HL-60 (cell line): ENCODE data around the gene KRTAP9-4.
"Not testable (repeated sequence)": the region's sequence is repeated elsewhere in the genome, so short reads cannot be mapped to it uniquely, and the experiment has no call there.

Experiments
- DNase-seq, 2 experiments: peaks; one replicate each; pipeline ENCODE4 v3.0.0-alpha.2; 2010 to 2020; ENCODE audit warnings: low read depth in 1 of 2, low spot score in 1 of 2
- H3K27ac ChIP-seq: fragments of 250-450 bp; sonication (Bioruptor Pico); replicated peaks from 2 replicates; pipeline ENCODE4 v1.5.1; 2020; ENCODE audit warnings: mild to moderate bottlenecking, moderate library complexity
- H3K27me3 ChIP-seq: fragments of 250-450 bp; sonication (Bioruptor Pico); 2 replicates; pipeline ENCODE4 v1.5.1; 2021; ENCODE audit warnings: mild to moderate bottlenecking, moderate library complexity; ENCODE audit not compliant: insufficient read depth, poor library complexity, severe bottlenecking
- H3K4me3 ChIP-seq: replicated peaks from 2 replicates; pipeline ENCODE4 v1.5.1; 2011; ENCODE audit warnings: mild to moderate bottlenecking, control low read depth, low read length; ENCODE audit not compliant: insufficient read depth
- GABPA ChIP-seq: IDR thresholded peaks from 2 replicates; pipeline ENCODE4 v1.6.1; 2012; ENCODE audit warnings: low read depth
- POLR2AphosphoS5 ChIP-seq: IDR thresholded peaks from 2 replicates; pipeline ENCODE4 v1.6.1; 2012; ENCODE audit warnings: low read depth
- REST ChIP-seq: IDR thresholded peaks from 2 replicates; pipeline ENCODE4 v1.6.1; 2012; ENCODE audit warnings: low read depth; ENCODE audit not compliant: insufficient replicate concordance
- SPI1 ChIP-seq: IDR thresholded peaks from 2 replicates; pipeline ENCODE4 v1.6.1; 2012; ENCODE audit warnings: low read depth, mild to moderate bottlenecking, borderline replicate concordance
- TF ChIP-seq, protein P1 (sequence below): IDR thresholded peaks from one replicate; pipeline ENCODE4 v1.5.1; 2011; ENCODE audit warnings: low read length, control low read depth, inconsistent platforms; ENCODE audit not compliant: insufficient read depth

The KRTAP9-4 gene

GRCh38 chr17:41231731-41232130 is 17.8 kb upstream of the KRTAP9-4 start:
- TF ChIP-seq POLR2AphosphoS5: no peak
- no peak for TF ChIP-seq REST
- TF ChIP-seq GABPA: no peak
- TF ChIP-seq, protein P1, sequence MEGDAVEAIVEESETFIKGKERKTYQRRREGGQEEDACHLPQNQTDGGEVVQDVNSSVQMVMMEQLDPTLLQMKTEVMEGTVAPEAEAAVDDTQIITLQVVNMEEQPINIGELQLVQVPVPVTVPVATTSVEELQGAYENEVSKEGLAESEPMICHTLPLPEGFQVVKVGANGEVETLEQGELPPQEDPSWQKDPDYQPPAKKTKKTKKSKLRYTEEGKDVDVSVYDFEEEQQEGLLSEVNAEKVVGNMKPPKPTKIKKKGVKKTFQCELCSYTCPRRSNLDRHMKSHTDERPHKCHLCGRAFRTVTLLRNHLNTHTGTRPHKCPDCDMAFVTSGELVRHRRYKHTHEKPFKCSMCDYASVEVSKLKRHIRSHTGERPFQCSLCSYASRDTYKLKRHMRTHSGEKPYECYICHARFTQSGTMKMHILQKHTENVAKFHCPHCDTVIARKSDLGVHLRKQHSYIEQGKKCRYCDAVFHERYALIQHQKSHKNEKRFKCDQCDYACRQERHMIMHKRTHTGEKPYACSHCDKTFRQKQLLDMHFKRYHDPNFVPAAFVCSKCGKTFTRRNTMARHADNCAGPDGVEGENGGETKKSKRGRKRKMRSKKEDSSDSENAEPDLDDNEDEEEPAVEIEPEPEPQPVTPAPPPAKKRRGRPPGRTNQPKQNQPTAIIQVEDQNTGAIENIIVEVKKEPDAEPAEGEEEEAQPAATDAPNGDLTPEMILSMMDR: no peak
- no peak overlapping the region for H3K27ac ChIP-seq
- no peak overlapping the region for H3K4me3 ChIP-seq
- DNase-seq: no peak
- H3K27me3 ChIP-seq: peaks cover 4% of the 10 kb centered on the region

DNA sequence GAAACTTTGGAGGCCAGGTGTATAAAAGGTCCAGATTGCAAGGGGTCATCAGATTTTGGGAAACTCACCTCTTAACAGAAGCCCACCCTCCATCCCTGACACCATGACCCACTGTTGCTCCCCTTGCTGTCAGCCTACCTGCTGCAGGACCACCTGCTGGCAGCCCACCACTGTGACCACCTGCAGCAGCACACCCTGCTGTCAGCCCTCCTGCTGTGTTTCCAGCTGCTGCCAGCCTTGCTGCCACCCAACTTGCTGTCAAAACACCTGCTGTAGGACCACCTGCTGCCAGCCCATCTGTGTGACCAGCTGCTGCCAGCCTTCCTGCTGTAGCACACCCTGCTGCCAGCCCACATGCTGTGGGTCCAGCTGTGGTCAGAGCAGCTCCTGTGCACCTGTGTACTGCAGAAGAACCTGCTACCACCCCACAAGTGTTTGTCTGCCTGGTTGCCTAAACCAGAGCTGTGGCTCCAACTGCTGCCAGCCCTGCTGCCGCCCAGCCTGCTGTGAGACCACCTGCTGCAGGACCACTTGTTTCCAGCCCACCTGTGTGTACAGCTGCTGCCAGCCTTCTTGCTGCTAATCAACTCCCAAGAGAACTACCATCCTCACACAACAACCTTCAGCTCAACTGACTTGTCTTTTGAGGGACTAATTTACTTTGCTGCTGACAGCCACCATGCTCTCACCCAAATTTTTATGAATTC is 16.9 kb upstream of the KRTAP9-4 start, which contains the start of gene KRTAP9-3:
KRTAP9-3 (plus strand) TSS at position 51 of the 707 bp plus-strand sequence; CDS start at position 104, 53 bp downstream.
- H3K27ac ChIP-seq, DNase-seq, H3K27me3 ChIP-seq, H3K4me3 ChIP-seq: not testable (repeated sequence)

GRCh38 chr17:41237116-41237515 is 12.4 kb upstream of the KRTAP9-4 start:
- H3K4me3 ChIP-seq, H3K27ac ChIP-seq, DNase-seq, H3K27me3 ChIP-seq: not testable (repeated sequence)

DNA sequence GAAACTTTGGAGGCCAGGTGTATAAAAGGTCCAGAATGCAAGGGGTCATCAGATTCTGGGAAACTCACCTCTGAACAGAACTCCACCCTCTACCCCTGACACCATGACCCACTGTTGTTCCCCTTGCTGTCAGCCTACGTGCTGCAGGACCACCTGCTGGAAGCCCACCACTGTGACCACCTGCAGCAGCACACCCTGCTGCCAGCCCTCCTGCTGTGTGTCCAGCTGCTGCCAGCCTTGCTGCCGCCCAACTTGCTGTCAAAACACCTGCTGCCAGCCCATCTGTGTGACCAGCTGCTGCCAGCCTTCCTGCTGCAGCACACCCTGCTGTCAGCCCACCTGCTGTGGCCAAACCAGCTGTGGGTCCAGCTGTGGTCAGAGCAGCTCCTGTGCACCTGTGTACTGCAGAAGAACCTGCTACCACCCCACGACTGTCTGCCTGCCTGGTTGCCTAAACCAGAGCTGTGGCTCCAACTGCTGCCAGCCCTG is 11.5 kb upstream of the KRTAP9-4 start, which contains the start of gene KRTAP9-8:
KRTAP9-8 (plus strand) TSS at position 51 of the 489 bp plus-strand sequence; CDS start at position 104, 53 bp downstream.
- H3K27me3 ChIP-seq, H3K27ac ChIP-seq, H3K4me3 ChIP-seq, DNase-seq: not testable (repeated sequence)

DNA sequence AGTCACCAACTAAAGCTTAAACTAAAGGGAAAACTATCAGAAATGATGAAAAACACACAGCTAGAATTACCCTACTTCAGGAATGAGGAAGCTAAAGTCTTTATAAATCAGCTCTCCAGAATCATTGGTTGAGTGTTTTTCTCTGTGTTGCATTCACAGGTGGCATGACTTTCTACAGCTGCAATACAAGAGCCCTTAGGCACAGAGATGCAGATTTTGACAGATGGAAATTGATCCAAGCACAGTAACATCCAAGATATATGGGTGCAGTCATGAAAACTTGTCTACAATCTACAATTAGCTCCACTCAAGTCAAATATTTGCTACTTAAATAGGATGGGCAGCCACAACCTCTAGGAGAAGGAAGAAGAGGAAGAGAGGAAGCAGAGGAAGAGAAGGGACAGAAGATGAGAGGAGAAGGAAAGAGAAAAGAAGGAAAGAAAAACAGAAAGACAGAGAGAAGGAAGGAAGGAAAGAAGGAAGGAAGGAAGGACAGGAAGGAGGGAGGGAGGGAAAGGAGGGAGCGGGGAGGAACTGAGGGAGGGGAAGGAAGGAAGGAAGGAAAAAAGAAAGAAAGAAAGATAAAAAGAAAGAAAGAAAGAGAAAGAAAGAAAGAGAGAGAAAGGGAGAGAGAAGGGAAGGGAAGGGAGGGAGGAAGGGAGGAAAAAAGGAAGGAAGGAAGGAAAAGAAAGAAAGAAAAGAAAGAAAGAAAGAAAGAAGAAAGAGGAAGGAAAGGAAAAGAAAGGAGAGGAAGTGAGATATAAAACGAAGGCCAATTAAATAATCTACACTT is 2.3 kb upstream of the KRTAP9-4 start:
- not testable (repeated sequence) for H3K27ac ChIP-seq, DNase-seq, H3K27me3 ChIP-seq, H3K4me3 ChIP-seq

DNA sequence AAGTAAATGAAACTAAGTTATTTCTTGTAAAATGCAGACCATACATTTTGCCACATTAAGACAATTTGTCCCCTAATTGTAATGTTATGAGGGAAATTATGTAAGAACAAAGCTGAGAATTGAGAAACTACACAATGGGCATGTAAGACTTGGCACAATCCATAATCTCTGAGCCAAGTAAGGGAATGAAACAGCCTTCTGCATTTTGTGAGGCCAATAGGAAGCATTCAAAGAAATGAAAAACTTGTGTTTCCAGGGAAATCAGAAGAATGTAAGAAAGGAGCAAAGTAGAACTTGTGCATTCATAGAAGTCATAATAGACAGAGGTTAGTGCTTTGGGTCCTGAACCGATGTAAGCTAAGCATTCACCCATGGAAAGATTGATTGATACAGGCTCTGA is 1.8 kb downstream of the KRTAP9-4 start:
- no peak for TF ChIP-seq GABPA
- no peak for TF ChIP-seq SPI1
- TF ChIP-seq, protein P1: no peak
- no peak for TF ChIP-seq REST
- TF ChIP-seq POLR2AphosphoS5: no peak
- DNase-seq: no peak
- no peak overlapping the region for H3K27ac ChIP-seq
- no peaks in the 10 kb centered on the region for H3K27me3 ChIP-seq
- no peak overlapping the region for H3K4me3 ChIP-seq
